HepG2 (cell line): ENCODE data around the gene KLF7. TPM values are rescaled to one million over a fixed set of nuclear protein-coding genes. Genes with fewer than 3 reads are reported as not detected.
A peak's percentile ranks its signal among the peaks of the same experiment; 100 is the strongest.

ENCODE experiments used
- ATAC-seq: fragments of 200-7000 bp; cut with Tn5 transposase; 3 replicates; pipeline ENCODE4 v1.9.1; 2020; ENCODE audit warnings: mild to moderate bottlenecking, moderate library complexity
- BruUV-seq: library from RNA; stranded (reverse); fragments of 400-500 nt; replicated peaks from 2 replicates; lab custom pipeline; 2021; lab: Mats Ljungman, UMichigan
- CTCF ChIA-PET: fragments of 300-600 bp; formaldehyde crosslinking; extraction: SDS; loops from one replicate; lab custom pipeline; 2021; ENCODE audit warnings: low total read pairs, inconsistent platforms, low intra/inter-chr PET ratio; lab: Yijun Ruan, JAX
- POLR2A ChIA-PET: fragments of 350-600 bp; sonication (Branson Sonifier 250); formaldehyde crosslinking; loops from one replicate; lab custom pipeline; 2020; ENCODE audit warnings: antibody characterized with exemption, inconsistent platforms; lab: Yijun Ruan, JAX
- DNase-seq: peaks from one replicate; pipeline ENCODE4 v3.0.0-alpha.2; 2015; ENCODE audit warnings: low spot score
- FAIRE-seq: peaks from 3 replicates; lab custom pipeline; 2011; peaks lifted over from hg19 to GRCh38; lab: Jason Lieb, UNC
- H2AFZ ChIP-seq: one replicate; pipeline ENCODE4 v1.6.1; 2011; ENCODE audit warnings: low read length, inconsistent platforms
- H3K27ac ChIP-seq: fragments of 300-600 bp; 3 replicates; pipeline ENCODE4 v1.8.0; 2011; ENCODE audit warnings: mixed run types, mild to moderate bottlenecking, mixed read lengths, low read length, inconsistent platforms; ENCODE audit not compliant: insufficient read depth; ENCODE audit errors: extremely low read length
- H3K27me3 ChIP-seq, 2 experiments: fragments of 200-600 bp in 1 of 2; 2 replicates in 1 of 2; 3 replicates in 1 of 2; pipeline versions ENCODE4 v1.6.0 to v1.8.0; 2011; ENCODE audit warnings: low read length in 2 of 2, mild to moderate bottlenecking in 2 of 2, moderate library complexity in 2 of 2, inconsistent platforms in 1 of 2; ENCODE audit not compliant: insufficient read depth in 2 of 2, control insufficient read depth in 1 of 2
- H3K36me3 ChIP-seq, 2 experiments: fragments of 200-600 bp in 1 of 2; replicated peaks in 1 of 2; 2 replicates in 1 of 2; 3 replicates in 1 of 2; pipeline versions ENCODE4 v1.5.1 to v1.8.0; 2011; ENCODE audit warnings: low read length in 2 of 2, inconsistent platforms in 1 of 2; ENCODE audit not compliant: insufficient read depth in 2 of 2, control insufficient read depth in 1 of 2
- H3K4me1 ChIP-seq: 2 replicates; pipeline ENCODE4 v1.5.1; 2012; ENCODE audit warnings: low read length, inconsistent platforms; ENCODE audit not compliant: insufficient read depth
- H3K4me2 ChIP-seq: 2 replicates; pipeline ENCODE4 v1.6.0; 2011; ENCODE audit warnings: low read depth, low read length, inconsistent platforms
- H3K4me3 ChIP-seq, 3 experiments: fragments of 200-600 bp in 1 of 3; sonication (generic), shearing (Covaris generic) in 1 of 3; replicated peaks in 1 of 3; 2 replicates each; pipeline ENCODE4 v1.5.1; 2011 to 2016; ENCODE audit warnings: low read length in 3 of 3, inconsistent platforms in 2 of 3, low read depth in 2 of 3, mild to moderate bottlenecking in 2 of 3, control low read depth in 1 of 3, mixed read lengths in 1 of 3; ENCODE audit not compliant: insufficient read depth in 1 of 3
- H3K79me2 ChIP-seq: one replicate; pipeline ENCODE4 v1.6.1; 2011; ENCODE audit warnings: low read length, inconsistent platforms; ENCODE audit not compliant: insufficient read depth
- H3K9ac ChIP-seq: 2 replicates; pipeline ENCODE4 v1.6.0; 2011; ENCODE audit warnings: mild to moderate bottlenecking, low read depth, low read length, inconsistent platforms; ENCODE audit not compliant: insufficient read depth
- H3K9me3 ChIP-seq: 2 replicates; pipeline ENCODE4 v1.5.1; 2012; ENCODE audit warnings: mild to moderate bottlenecking, low read length
- H4K20me1 ChIP-seq: 2 replicates; pipeline ENCODE4 v1.6.0; 2011; ENCODE audit warnings: inconsistent platforms, mild to moderate bottlenecking, low read length, moderate library complexity; ENCODE audit not compliant: insufficient read depth
- CHCHD3 ChIP-seq: sonication (generic); formaldehyde crosslinking; IDR thresholded peaks from 2 replicates; pipeline ENCODE4 v1.8.0; 2022; ENCODE audit warnings: mild to moderate bottlenecking, missing genetic modification reagents, moderate library complexity
- ESRRA ChIP-seq: sonication (generic); formaldehyde crosslinking; IDR thresholded peaks from 2 replicates; pipeline ENCODE4 v1.5.1; 2020; ENCODE audit warnings: mild to moderate bottlenecking, low read depth, missing genetic modification reagents
- NR2F6 ChIP-seq, 2 experiments: IDR thresholded peaks; 2 replicates each; pipeline ENCODE4 v1.6.1; 2016; ENCODE audit warnings: antibody characterized with exemption in 1 of 2, mild to moderate bottlenecking in 1 of 2
- PRMT3 ChIP-seq: sonication (generic); formaldehyde crosslinking; IDR thresholded peaks from 2 replicates; pipeline ENCODE4 v1.8.1; 2022; ENCODE audit warnings: low read depth, mild to moderate bottlenecking, moderate library complexity, missing genetic modification reagents, borderline replicate concordance
- RBAK ChIP-seq: sonication (generic); formaldehyde crosslinking; IDR thresholded peaks from 2 replicates; pipeline ENCODE4 v1.5.1; 2020; ENCODE audit warnings: mild to moderate bottlenecking, missing genetic modification reagents
- SMAD9 ChIP-seq: sonication (generic); formaldehyde crosslinking; IDR thresholded peaks from 2 replicates; pipeline ENCODE4 v1.5.1; 2020; ENCODE audit warnings: mild to moderate bottlenecking, missing genetic modification reagents
- TMF1 ChIP-seq: sonication (generic); formaldehyde crosslinking; IDR thresholded peaks from 2 replicates; pipeline ENCODE4 v1.8.1; 2022; ENCODE audit warnings: low read depth, missing genetic modification reagents
- XBP1 ChIP-seq: sonication (generic); formaldehyde crosslinking; IDR thresholded peaks from 2 replicates; pipeline ENCODE4 v1.5.0; 2020; ENCODE audit warnings: missing genetic modification reagents
- ZNF629 ChIP-seq: sonication (generic); formaldehyde crosslinking; conservative IDR thresholded peaks from 2 replicates; pipeline ENCODE4 v1.5.0; 2020; ENCODE audit warnings: missing genetic modification reagents
- ZSCAN22 ChIP-seq: sonication (generic); formaldehyde crosslinking; IDR thresholded peaks from 2 replicates; pipeline ENCODE4 v1.4.0; 2020; ENCODE audit warnings: mild to moderate bottlenecking, missing genetic modification reagents
- WGBS: methylation state at CpG from one replicate; pipeline ENCODE4 v1.1.6; 2017; ENCODE audit warnings: low lambda C conversion rate; 5-methylcytosine and 5-hydroxymethylcytosine counted together
- in situ Hi-C: cut with HindIII; loops from 2 replicates; pipeline ENCODE4 v1.10.0; 2017; ENCODE audit warnings: low pct_unique_long_range_greater_than_20kb; ENCODE audit not compliant: extremely low pct_ligation_motif_present
- intact Hi-C: fragments of 100-400 bp; cut with micrococcal nuclease; formaldehyde crosslinking; loops from one replicate; pipeline ENCODE4 v1.10.0; 2022; ENCODE audit not compliant: unreplicated experiment
- polyA plus RNA-seq, 8 experiments: library from polyadenylated mRNA; depleted of rRNA in 3 of 8; stranded (reverse) in 7 of 8; unstranded in 1 of 8; fragments of >200 nt; fragmentation: Illumina TruSeq in 4 of 8; extraction: Trizol in 4 of 8; gene quantifications; 2 replicates each; pipeline versions ENCODE4 v1.2.1 to v1.2.3, GENCODE V29; 2011 to 2016; ENCODE audit warnings: low read depth in 4 of 8, missing spikeins in 1 of 8, mixed read lengths in 1 of 8; ENCODE audit not compliant: insufficient read depth in 1 of 8
- total RNA-seq, 5 experiments: library from RNA; depleted of rRNA; stranded (reverse); fragments of >200 nt; fragmentation: Illumina TruSeq; extraction: Trizol; gene quantifications; 2 replicates each; pipeline ENCODE4 v1.2.3, GENCODE V29; 2016; ENCODE audit warnings: low read depth in 1 of 5
- TF ChIP-seq, protein P1 (sequence below): sonication (generic); formaldehyde crosslinking; IDR thresholded peaks from 2 replicates; pipeline ENCODE4 v1.8.1; 2022; ENCODE audit warnings: low read depth, mild to moderate bottlenecking, missing genetic modification reagents

The KLF7 gene
- total and polyA plus RNA-seq, 2 of the 13 experiments (the other 11 are each of a cell fraction or from before 2014, with no cell fraction given), result 2.6 to 5.4 TPM

DNA sequence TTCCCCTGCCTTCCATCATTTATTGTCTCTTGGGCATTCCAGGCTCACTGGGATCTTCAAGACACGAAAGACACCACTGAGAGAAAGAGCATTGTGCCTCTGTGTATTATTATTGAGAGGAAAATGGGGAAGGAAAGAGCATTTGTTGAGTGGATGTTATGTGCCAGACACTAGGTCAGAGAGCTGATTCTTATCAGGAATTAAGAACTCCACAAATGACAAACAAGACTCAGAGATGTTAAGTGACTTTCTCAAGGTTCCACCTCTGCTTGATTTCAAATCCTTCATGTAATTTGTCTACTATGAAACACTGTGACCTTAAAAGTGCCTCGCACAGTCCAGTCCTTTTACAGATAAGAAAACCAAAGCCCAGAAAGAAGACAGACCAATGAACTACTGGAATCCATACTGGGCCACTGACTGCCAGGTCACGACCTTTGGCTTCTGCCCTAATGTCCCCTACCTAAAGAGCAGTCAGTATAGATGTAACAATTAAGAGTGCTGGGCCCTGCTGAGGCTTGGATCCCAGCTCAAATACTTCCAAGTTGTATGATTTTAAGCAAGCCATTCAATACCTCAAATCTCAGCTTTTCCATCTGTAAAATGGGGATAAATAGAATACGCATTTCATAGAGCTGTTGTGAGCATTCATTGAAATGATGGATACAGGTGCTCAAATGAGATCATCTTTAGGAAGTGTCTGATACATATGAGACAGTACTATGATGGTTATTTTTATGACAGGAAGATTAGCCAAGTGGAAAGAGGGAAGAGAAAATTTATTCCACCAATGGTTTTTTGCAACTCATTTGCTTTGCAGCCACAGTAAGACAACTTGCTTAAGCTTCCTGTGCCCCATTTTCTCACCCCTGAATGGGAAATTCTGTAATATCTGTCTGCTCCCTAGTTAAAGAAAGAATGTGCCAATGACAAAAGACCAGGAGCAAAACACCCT, 10.9 kb downstream of the KLF7 start:
- peak; percentile 14; the same call in 1 of the 2 replicates for TF ChIP-seq NR2F6 (IDR thresholded peaks at IDR 0.05)
- no peak for TF ChIP-seq NR2F6 (CRISPR knock-in tag; IDR thresholded peaks at IDR 0.05)
- TF ChIP-seq CHCHD3 (CRISPR knock-in tag), result no peak
- peak; percentile 38; the same call in 1 of the 2 replicates for TF ChIP-seq ZNF629 (CRISPR knock-in tag)
- no peak for DNase-seq
- Histone ChIP-seq H3K9me3 (no peaks in the 10 kb centered on the region), H3K4me1 (peaks cover 12% of the 10 kb centered on the region), H3K27me3 (no peaks in the 10 kb centered on the region), H3K9ac (no peak overlapping the region), H4K20me1 (0 out of 2 replicates have a peak, but pooled peaks cover 2% of the 10 kb centered on the region), H3K4me2 (no peak overlapping the region), H3K27ac (no peak overlapping the region), H3K36me3 (no peaks in the 10 kb centered on the region), H2AFZ (no peak overlapping the region), H3K4me3 (no peak overlapping the region), H3K79me2 (peaks cover 5% of the 10 kb centered on the region)
- no TSS peak for BruUV-seq
- no peak for ATAC-seq
- FAIRE-seq, result no peak
- WGBS, result 96% methylated on average over 4 of the region's 4 CpGs
- ChIA-PET POLR2A (interaction anchor here (1.9 kb wide), 1 partner anchor 11 kb away, joined by 6 read pairs; the partner anchor contains the start of gene KLF7), CTCF (no interaction called here)
- intact Hi-C loops, result no loop called here
- in situ Hi-C loops, result no loop called here

DNA sequence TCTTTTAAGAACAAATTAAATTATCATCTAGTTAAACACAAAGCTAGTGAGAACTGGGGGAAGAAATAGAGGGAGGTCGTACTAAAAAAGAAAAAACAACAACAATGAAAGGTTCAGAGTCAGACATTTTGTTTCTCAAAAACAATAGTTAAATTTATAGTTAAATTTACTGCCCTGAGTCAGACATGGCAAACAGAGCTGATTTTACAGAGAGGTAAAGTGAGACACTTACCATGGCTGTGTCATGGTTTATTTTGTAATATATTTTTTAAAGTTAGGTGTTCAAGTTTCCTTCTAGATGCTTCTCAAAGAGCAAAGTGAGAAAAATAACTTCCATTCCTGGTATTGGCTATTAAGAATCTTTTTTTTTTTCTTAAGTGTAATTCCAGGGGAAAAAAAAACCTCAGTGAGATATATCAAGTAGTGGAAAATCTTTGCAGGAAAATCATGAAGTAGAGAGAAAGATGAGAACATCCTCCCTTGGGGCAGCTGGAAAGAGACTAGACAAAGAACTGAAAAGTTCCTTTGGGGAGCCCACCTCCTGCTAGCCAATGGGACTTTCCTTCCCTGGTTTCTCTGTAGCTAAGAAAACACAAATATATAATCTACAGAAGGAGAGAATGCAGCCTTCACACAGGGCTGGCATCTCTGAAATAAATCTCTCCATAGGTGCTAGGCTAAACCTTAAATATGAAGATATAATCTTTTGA, 12.3 kb downstream of the KLF7 start:
- ATAC-seq, result no peak
- Histone ChIP-seq H3K36me3 (no peaks in the 10 kb centered on the region), H2AFZ (no peak overlapping the region), H3K4me3 (no peak overlapping the region), H3K4me1 (peaks cover 12% of the 10 kb centered on the region), H3K9ac (no peak overlapping the region), H3K4me2 (no peak overlapping the region), H3K9me3 (no peaks in the 10 kb centered on the region), H3K27me3 (no peaks in the 10 kb centered on the region), H3K79me2 (peaks cover 3% of the 10 kb centered on the region), H4K20me1 (0 out of 2 replicates have a peak, but pooled peaks cover 2% of the 10 kb centered on the region), H3K27ac (no peak overlapping the region)
- CTCF ChIA-PET, result no interaction called here
- FAIRE-seq, result no peak
- DNase-seq, result no peak
- intact Hi-C loops, result no loop called here
- POLR2A ChIA-PET, result no interaction called here
- BruUV-seq, result no TSS peak
- in situ Hi-C loops, result no loop called here
- WGBS, result 81% methylated on average over 1 of the region's 1 CpG
- TF ChIP-seq, protein P1, sequence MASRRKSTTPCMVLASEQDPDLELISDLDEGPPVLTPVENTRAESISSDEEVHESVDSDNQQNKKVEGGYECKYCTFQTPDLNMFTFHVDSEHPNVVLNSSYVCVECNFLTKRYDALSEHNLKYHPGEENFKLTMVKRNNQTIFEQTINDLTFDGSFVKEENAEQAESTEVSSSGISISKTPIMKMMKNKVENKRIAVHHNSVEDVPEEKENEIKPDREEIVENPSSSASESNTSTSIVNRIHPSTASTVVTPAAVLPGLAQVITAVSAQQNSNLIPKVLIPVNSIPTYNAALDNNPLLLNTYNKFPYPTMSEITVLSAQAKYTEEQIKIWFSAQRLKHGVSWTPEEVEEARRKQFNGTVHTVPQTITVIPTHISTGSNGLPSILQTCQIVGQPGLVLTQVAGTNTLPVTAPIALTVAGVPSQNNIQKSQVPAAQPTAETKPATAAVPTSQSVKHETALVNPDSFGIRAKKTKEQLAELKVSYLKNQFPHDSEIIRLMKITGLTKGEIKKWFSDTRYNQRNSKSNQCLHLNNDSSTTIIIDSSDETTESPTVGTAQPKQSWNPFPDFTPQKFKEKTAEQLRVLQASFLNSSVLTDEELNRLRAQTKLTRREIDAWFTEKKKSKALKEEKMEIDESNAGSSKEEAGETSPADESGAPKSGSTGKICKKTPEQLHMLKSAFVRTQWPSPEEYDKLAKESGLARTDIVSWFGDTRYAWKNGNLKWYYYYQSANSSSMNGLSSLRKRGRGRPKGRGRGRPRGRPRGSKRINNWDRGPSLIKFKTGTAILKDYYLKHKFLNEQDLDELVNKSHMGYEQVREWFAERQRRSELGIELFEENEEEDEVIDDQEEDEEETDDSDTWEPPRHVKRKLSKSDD (CRISPR knock-in tag), result no peak
- TF ChIP-seq TMF1 (no peak), PRMT3 (no peak), XBP1 (CRISPR knock-in tag) (no peak), RBAK (no peak), ZSCAN22 (no peak), ESRRA (CRISPR knock-in tag) (no peak), SMAD9 (CRISPR knock-in tag) (no peak)
